ENCODE measurements around the gene ABHD17A.

ABHD17A gene

GRCh38 chr19:1867349-1867724 lies 18.0 kb downstream of the ABHD17A start:
- no peak for ATAC-seq
- TF ChIP-seq ZC3H10 (CRISPR knock-in tag; IDR thresholded peaks at IDR 0.05) (no peak), PPARA (CRISPR knock-in tag; IDR thresholded peaks at IDR 0.05; ENCODE audit: borderline replicate concordance) (no peak), POU6F1 (CRISPR knock-in tag; IDR thresholded peaks at IDR 0.05; ENCODE audit: borderline replicate concordance, low read depth) (no peak), PATZ1 (CRISPR knock-in tag; IDR thresholded peaks at IDR 0.05; ENCODE audit: borderline replicate concordance) (no peak), CSDC2 (CRISPR knock-in tag; IDR thresholded peaks at IDR 0.05) (no peak), TOX (CRISPR knock-in tag; IDR thresholded peaks at IDR 0.05; ENCODE audit: borderline replicate concordance) (no peak), SNAI2 (CRISPR knock-in tag; IDR thresholded peaks at IDR 0.05) (no peak), ISL1 (CRISPR knock-in tag; IDR thresholded peaks at IDR 0.05) (no peak), ZNF70 (CRISPR knock-in tag; IDR thresholded peaks at IDR 0.05) (no peak), ZFP3 (CRISPR knock-in tag; IDR thresholded peaks at IDR 0.05) (no peak), TCF4 (CRISPR knock-in tag; IDR thresholded peaks at IDR 0.05; ENCODE audit: borderline replicate concordance) (no peak), ZNF8 (CRISPR knock-in tag; IDR thresholded peaks at IDR 0.05) (no peak), CREB5 (CRISPR knock-in tag; IDR thresholded peaks at IDR 0.05; ENCODE audit: low read depth) (no peak), GLIS3 (CRISPR knock-in tag; IDR thresholded peaks at IDR 0.05) (no peak)

- TF ChIP-seq ZNF8 (CRISPR knock-in tag; IDR thresholded peaks at IDR 0.05) (no peak), PPARA (CRISPR knock-in tag; IDR thresholded peaks at IDR 0.05; ENCODE audit: borderline replicate concordance) (no peak), CSRNP3 (CRISPR knock-in tag; IDR thresholded peaks at IDR 0.05) (no peak), ZFP30 (CRISPR knock-in tag; IDR thresholded peaks at IDR 0.05) (no peak), ARNTL (CRISPR knock-in tag; IDR thresholded peaks at IDR 0.05; ENCODE audit: borderline replicate concordance, low read depth) (no peak), BACH2 (CRISPR knock-in tag; IDR thresholded peaks at IDR 0.05; ENCODE audit: borderline replicate concordance) (no peak), ESRRG (CRISPR knock-in tag; IDR thresholded peaks at IDR 0.05) (no peak), ZFP3 (CRISPR knock-in tag; IDR thresholded peaks at IDR 0.05) (no peak), TSHZ2 (CRISPR knock-in tag; IDR thresholded peaks at IDR 0.05) (no peak), ZNF565 (CRISPR knock-in tag; conservative IDR thresholded peaks at IDR 0.05; ENCODE audit: low read depth) (no peak), TCF4 (CRISPR knock-in tag; IDR thresholded peaks at IDR 0.05; ENCODE audit: borderline replicate concordance) (no peak), ISL1 (CRISPR knock-in tag; IDR thresholded peaks at IDR 0.05) (no peak), POU6F1 (CRISPR knock-in tag; IDR thresholded peaks at IDR 0.05; ENCODE audit: borderline replicate concordance, low read depth) (no peak), ZC3H10 (CRISPR knock-in tag; IDR thresholded peaks at IDR 0.05) (no peak), CSDC2 (CRISPR knock-in tag; IDR thresholded peaks at IDR 0.05) (no peak)
- ATAC-seq = no peak
Observed at GRCh38 chr19:1866693-1867348, 18.5 kb downstream of the ABHD17A start.
